HT1080 (cell line): ENCODE data around the gene PAX9. TPM values are rescaled to one million over a fixed set of nuclear protein-coding genes. Genes with fewer than 3 reads are reported as not detected.
"Not testable (repeated sequence)": the region's sequence is repeated elsewhere in the genome, so short reads cannot be mapped to it uniquely, and the experiment has no call there.

Experiments
- DNase-seq: peaks from one replicate; pipeline ENCODE4 v3.0.0-alpha.2; 2015; ENCODE audit warnings: low read depth
- total RNA-seq: library from RNA; depleted of rRNA; stranded (reverse); fragments of >200 nt; shearing (Covaris generic); gene quantifications from 2 replicates; pipeline ENCODE4 v1.2.3, GENCODE V29; 2014

PAX9 gene
- total RNA-seq, 1 experiment from 2014 or later = 2.2 TPM

DNA sequence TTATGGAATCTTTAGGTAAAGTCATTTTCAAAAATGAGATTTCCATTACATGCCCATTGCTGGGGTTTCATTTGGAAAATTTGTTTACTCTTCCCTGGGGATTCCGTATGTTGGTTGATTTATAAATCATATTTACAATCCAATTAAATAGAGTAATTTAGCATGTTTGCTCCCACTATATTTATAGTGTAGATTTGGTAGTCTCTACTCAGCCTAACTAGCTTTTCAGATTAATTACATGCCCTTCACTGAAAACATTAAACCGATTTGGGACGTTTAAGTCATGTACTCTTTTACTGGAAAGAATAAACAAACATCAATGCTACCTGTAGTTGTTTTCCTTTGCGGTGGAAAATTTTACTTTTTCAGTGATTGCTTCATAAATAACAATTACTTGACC, 10.4 kb downstream of the PAX9 start:
- DNase-seq = no peak

GRCh38 chr14:36674659-36675058, 13.0 kb downstream of the PAX9 start:
- DNase-seq = no peak

GRCh38 chr14:36675581-36675980, 13.9 kb downstream of the PAX9 start:
- DNase-seq = no peak

DNA sequence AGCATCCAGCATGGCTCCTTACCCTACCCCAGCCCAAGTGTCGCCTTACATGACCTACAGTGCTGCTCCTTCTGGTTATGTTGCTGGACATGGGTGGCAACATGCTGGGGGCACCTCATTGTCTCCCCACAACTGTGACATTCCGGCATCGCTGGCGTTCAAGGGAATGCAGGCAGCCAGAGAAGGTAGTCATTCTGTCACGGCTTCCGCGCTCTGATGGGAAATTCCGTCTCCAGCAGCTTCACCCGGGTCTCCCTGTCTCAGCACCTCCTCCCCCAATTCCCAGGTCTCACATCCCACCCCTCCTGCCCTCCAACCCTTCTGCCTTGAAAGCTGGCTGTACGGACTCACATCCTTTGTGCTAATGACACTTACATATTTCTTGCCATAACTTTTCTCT, 14.6 kb downstream of the PAX9 start:
- DNase-seq = no peak

DNA sequence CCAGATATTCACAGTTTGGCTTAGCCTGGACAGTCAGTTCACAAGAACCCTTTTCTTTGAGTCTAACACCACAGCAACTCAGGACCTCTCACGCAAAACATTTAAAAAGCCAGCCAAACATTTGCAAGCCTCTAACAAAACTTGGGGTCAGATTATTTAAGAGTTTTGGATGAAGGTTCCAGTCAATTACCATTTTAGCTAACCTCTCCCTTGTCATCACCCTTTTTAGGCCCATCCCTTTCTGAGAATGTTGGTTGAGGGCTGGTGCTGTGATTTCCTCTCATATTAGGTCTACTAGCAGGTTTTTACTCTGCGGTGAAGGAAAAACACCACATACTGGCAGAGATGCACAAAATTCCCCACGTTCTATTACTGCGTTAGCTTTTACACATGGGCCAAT, 20.7 kb downstream of the PAX9 start:
- DNase-seq = no peak

- no peak for DNase-seq
Observed at GRCh38 chr14:36683083-36683724, 21.5 kb downstream of the PAX9 start.

DNA sequence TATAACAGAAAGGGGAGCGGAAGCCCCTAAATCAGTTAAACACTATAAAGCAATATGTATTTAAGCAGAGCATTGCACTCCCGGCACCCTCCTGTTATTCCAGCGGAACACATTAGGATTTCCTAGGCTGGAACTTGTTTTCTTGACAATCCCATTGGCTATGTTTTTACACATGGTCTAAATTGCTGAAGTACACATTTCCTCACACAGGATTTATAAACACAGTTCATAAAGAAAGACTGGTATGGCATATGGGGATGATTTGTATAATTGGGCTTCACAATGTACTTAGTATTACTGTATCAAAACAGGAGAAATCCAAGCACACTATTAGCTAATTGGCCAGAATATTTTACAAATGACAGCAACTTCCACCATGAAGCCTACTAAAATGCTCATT, 23.3 kb downstream of the PAX9 start:
- no peak for DNase-seq

DNA sequence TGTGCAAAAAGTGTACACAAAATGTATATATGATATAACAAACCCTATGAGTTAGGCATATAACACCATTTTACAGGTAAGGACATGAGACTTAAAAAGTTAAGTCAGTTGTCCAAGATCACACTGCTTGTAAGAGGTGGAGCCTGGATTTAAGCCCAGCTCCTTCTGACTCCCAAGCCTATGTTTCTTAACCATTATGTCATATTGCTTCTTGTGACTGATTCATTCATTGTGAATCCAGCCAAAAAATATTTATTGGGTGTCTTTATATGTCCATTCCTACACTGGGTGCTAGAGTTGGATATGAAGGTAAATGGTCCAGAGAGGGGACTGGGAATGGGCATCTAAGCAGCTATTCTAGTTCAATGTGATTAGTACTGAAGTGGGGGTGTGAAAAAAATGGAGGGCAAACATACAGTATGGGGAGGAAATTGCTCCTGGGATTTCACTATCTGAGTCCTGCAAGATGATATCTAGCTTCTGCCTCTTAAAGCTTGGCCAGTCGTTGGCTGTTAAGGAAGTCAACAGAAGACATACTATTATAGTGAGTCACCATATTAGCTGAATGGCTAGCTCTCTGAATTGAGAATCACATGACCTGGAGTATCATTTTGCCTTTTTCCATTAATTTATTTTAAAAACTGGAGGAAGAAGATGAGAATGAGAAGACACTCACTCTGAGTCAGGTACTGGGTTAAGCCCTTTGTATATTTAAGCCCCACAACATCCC, 28.8 kb downstream of the PAX9 start:
- peak; percentile 75 for DNase-seq

- DNase-seq = not testable (repeated sequence)
Observed at GRCh38 chr14:36699420-36699819, 37.8 kb downstream of the PAX9 start.

DNA sequence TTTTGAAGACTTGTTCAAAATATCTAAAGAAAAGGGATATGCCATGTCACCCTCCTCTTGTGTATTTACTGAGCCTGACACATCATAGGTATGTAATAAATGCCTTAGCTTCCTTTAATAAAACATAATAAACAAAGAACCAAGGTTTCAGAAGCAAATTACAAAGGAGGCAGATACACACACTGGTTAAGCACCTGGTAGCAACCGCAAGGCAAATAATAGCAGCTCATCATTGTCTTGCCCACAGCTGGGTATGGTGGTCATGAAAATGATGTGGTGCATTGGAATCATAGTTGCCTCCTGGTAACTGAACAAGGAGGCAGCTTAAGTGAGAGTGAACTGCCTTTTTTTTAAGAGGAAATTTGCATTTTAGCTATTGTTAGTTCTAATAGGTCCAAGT, 39.0 kb downstream of the PAX9 start:
- no peak for DNase-seq

- no peak for DNase-seq
Observed at GRCh38 chr14:36701132-36701531, 39.5 kb downstream of the PAX9 start.

DNA sequence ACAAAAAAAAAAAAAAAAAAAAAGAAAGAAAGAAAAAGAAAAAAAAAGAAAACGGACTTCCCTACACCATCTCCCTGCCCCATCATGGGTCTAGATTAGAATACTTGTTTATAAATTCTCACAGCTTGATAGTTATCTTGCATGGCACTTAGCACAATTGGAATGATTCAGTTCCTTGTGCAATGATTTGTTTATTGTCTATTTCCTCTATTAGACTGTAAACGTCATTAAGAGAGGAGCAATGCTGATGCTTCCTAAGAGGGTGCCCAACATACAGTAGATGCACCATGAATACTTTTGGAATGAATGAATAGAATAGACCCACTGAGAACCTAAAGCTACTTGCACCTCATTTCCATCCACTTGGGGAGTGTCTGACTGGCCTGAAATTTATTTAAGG, 40.8 kb downstream of the PAX9 start:
- no peak for DNase-seq

GRCh38 chr14:36707570-36707969, 45.9 kb downstream of the PAX9 start:
- no peak for DNase-seq

GRCh38 chr14:36713960-36714703, 52.5 kb downstream of the PAX9 start:
- no peak for DNase-seq

DNA sequence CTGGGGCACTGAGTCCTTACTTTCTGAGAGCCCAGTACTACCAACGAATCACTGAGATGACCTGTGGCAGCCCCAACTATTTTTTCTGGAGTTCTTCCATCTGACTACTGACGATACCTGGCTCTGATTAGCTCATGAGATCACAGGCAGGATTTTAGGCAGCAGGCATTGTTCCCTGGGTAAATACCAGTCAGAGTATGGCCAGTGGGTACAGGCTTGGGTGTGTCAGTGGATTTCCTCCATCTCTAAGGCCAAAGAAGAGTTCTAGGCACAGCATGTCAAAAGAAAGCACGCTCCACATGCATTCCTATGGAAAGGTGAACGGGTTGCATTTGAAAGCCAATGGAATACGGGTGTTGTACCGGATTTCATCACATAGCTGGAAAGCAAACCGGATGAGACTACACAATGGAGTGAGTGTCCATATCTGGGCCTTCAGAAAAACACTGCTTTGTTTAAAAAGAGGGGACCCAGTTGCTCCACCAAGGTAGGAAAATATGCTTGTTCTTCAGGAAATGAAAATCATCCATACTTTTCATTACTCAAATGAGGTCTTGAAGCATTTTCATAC, 55.0 kb downstream of the PAX9 start:
- DNase-seq = no peak

DNA sequence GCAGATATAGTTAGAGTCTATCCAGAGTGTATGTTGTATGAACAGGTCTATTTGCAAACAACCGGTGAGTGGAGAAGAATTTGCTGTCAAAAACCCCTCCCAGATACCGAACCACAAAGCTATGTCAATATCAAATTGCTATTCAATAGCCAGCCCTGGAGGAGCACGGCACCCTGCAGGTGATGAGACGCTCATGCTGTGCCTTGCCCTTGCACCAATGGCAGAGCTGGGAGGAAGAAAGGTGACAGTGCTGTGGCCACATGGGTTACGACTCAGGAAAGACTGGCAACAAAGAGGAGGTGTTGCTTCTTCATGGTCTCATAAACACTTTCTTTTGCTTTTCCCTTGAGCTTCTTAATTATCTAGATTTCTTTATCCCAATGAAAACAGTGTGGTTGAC, 55.7 kb downstream of the PAX9 start:
- DNase-seq = no peak

DNA sequence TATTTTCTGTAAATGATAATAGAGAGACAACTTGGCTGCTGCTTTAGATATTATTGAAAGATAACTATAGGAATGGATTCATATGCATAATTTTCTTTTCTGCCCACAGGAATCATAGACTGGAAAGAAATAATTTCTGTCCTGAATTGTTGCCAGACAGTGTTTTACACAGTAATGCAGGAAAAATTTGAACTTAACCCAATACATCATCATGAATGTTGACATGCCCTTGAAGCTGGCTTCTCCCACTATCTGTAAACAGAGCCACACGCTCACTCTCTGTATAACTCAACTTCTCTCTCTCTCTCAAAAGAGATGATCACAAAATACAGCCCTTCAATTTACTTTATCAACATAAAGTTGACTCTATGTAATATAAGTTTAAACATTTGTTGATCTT, 56.6 kb downstream of the PAX9 start:
- DNase-seq = no peak

DNA sequence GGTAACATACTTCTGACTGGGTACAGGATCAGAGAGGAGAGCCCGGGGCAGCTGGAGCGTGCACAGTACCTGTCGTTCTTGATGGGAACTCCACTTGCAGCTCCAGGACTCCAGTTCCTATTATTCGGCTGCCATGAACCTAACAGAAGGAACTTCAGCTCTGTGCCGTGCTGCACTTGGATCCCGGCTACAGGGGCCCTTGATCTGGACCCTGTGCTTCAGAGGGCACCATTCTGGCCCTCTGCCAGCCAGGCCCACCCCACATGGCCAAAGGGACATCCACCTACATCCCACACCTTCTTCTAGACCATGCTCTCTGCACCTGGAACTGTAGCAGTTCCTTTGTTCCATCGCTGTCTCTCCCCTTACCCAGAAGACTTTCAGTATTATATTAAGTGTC, 58.2 kb downstream of the PAX9 start:
- DNase-seq = no peak

DNA sequence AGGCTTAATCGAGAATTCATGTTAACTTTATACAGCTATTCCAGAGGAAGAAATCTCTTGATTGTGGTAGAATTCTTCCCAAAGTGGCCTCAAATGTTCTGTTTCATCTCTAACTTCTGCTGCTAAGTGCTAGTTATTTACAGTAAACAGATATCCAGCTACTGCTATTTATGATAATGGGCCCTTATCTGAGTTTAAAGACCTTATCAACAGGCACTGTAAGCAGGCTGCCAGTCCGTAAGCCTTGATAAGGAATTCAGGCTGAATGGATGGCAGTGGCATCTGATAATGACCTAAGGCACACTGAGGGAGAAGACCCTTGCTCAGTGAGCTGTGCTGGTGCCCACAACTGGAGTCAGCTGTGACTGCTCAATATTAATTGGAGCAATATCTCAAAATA, 59.0 kb downstream of the PAX9 start:
- no peak for DNase-seq

DNA sequence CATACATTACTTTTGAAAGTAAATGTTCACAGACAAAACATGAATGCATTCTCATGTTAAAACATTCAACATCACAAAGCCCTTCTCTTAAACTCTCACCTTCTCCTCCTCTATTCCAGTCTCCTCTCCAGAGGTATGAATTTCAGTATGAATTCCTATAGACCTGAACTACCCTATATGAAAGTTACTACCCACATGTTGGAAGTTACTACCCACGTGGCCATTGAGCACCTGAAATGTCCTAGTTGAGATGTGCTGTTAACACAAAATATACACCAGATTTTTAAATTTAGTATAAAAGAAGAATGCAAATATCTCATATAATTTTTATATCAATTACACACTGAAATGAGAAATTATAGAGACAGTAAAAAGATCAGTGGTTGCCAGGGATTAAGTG, 60.2 kb downstream of the PAX9 start:
- DNase-seq = no peak

DNA sequence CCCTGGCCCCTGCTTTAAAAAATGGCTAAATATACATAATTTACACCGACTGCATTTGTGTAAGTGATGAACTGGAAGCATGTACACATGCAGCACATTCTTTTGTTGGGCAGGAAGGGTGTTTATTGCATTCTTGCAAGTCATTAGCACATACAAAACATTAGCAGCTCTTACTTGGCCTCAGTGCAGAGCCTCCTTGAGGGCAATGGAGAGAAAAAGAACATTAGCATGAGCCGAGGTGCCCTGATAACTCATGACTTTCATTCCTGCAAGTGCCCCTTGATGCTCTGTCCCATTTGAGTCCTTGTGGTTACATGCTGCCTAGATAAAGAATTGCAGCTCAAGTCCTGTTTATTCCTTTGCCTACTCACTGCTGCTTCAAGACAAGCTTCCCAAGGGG, 61.9 kb downstream of the PAX9 start:
- DNase-seq = no peak

DNA sequence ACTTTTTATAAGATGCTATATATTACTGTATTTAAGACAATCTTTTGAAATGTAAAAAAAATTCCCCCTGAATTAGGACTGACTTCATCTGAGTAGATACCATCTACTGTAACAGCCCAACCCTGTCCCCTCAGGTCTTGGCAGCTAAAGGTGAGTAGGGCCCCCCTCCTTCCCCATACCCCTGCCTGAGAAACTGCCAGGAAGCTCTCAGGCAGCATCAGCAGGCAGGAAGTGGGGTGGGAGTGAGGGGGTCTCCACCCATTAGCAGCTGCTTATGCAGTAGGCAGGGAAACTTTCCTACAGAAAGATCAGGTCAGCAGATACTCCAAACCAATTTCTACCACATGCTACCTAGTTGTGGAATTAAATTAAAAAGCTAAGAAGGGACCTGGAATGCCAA, 62.5 kb downstream of the PAX9 start:
- DNase-seq = no peak
